T47D (cell line): Measurements from ENCODE around the gene VPS9D1.

ENCODE experiments used
- DNase-seq, 2 experiments: peaks; one replicate each; pipeline versions ENCODE4 v3.0.0 to v3.0.0-alpha.2; 2011 to 2012; ENCODE audit warnings: low read depth in 1 of 2, low spot score in 1 of 2
- JUND ChIP-seq: IDR thresholded peaks from 2 replicates; pipeline ENCODE4 v1.6.1; 2012; ENCODE audit warnings: low read depth
- in situ Hi-C: cut with HindIII; loops from 2 replicates; pipeline ENCODE4 v1.10.0; 2016; ENCODE audit warnings: low sequenced_read_pairs, low pct_unique_long_range_greater_than_20kb

The VPS9D1 gene

DNA sequence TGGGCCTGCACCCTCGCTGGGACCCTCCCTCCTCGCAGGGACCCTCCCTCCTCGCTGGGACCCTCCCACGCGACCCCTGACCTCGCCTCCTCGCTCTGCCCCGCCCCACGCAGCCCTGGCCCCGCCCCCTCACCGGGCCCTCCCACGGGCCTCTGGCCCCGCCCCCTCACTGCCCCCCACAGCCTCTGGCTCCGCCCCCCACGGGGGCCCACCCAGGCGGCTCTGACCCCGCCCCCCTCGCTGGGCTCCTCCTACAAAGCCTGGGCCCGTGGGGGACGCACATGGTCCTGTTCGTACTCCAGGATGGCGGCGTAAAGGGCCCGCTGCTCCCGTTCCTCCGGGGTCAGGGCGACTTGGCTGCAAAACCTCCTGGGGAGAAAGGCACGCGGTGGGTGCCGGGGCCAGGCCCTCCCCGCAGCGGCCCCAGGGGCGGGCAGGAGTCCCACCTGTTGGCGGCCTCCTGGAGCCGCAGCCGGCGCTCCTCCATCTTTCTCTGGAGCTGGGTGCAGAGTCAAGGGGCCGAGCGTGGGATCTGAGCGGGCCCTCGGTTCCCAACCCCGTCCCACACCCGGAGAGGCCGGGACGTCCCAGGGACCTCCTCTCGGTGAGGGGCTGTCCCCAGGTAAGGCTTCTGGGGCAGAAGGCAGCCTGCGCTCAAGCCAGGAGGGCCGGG is 9.0 kb downstream of the VPS9D1 start:
- peak; percentile 90 to 95 for DNase-seq
- TF ChIP-seq JUND, result no peak
- in situ Hi-C loops, result no loop called here

DNA sequence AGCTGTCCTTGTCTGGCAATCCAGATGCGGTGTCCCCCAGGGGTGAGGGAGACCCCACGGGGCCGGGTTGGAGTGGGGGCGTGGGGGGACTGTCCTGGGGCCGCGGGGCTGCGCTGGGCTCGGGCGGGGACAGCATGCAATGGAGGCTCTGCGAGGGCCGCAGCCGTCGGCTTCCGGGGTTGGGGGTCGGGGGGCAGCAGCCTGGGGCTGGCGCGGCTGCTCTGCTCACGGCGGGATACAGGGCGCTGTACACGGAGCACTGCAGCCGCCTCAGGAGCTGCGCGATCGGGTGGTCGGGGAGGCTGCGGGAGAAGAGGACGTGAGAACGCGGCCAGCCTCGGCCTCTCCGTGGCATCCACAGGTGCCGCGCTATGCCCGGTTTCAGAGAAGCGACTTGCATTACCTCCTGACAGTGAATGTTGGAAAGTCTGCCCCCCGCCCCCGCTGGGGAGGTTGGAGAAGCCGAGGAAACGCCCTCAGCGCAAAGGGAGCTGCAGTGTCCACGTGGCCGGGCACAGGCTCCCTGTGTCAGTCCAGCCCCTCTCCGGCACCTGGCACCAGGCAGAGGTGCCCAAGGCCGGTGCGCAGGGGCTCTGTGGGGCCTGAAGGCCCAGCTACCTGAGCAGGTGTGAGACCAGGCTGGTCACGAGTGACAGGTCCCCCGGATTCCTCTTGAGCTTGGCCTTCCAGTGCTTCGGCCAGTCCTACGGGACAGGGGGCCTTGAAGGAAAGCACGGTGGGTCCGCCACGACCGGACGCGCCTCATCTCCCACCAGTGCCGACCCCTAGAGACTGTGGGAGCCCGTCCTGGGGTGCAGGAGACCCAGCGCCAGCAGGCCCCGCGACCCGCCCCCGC is 9.8 kb downstream of the VPS9D1 start:
- no peak for DNase-seq
- in situ Hi-C loops, result no loop called here
- TF ChIP-seq JUND, result no peak

DNA sequence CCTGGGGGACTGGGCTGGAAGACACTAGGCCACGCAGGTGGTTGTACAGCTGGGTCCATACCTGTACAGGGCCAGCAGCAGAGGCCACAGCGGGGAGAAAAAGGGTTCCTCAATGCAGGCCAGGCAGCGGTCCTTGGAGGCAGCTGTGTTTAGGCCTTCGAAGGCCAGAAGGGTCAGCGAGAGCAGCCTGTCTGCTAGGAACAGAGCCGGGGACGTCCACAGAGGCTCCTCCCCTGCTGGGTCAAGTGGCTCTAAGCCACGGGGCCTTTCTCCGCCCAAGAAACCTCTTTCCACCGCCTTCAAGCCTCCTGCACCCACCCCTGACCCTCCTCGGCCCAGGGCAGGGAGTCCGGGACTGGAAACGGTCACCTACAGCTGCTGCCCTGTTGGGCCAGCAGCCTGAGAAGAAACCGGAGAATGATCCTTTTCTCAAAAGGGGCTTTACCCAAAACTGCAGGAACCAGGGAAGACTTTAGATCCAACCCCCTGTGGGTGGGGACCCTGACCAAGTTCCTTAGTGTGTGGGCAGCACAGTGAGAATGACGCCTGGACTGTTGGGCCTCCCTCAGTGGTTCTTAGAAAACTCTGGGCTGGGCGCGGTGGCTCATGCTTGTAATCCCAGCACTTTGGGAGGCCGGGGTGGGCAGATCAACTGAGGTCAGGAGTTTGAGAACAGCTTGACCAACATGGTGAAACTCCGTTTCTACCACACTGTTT is 10.8 kb downstream of the VPS9D1 start:
- no peak for TF ChIP-seq JUND
- in situ Hi-C loops, result no loop called here
- DNase-seq, result no peak

DNA sequence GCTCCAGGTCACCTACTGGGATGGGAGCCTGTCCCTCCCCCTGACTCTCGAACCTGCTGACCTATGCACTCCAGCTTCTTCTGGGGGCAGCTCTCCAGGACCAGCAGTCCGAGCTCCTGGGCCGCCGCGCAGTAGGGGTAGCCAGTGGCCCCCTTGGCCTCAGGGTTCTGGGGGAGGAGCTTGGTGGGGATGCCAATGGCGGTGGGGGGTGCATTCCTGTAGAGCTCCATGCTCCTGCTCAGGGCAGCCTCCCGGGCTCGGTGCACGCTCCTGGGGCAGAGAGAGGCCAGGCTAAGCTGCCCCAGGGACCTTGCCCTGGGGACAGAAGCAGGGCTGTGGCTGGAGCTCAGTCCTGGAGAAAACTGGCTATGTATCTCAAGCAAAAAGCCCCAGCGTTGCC is 11.5 kb downstream of the VPS9D1 start:
- in situ Hi-C loops, result no loop called here

DNA sequence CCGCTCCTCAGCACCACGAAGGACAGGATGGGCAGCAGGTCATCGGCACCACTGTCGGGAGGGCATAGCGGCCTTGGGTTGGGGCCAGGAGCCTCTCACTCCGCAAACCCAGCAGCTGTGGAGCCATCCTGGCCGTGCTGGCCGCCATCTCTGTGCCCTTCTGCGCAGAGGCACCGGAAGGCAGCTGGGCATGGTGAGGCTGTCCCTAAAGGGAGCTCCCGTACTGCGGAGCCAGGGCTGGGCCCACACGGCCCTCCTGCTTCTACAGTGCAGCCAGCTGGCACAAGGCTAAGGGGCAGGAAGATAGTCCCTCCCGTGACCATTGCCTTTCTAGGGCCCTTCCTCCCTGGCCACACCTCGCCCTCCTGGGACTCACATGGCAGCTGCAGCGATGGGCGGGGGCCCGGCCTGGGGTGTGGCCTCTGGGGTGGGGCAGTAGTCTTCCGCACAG is 12.2 kb downstream of the VPS9D1 start:
- DNase-seq, result no peak
- in situ Hi-C loops, result no loop called here
- TF ChIP-seq JUND, result no peak

More for the DNA sequence above, 11.5 kb downstream of the VPS9D1 start:
- TF ChIP-seq JUND, result no peak
- no peak for DNase-seq

DNA sequence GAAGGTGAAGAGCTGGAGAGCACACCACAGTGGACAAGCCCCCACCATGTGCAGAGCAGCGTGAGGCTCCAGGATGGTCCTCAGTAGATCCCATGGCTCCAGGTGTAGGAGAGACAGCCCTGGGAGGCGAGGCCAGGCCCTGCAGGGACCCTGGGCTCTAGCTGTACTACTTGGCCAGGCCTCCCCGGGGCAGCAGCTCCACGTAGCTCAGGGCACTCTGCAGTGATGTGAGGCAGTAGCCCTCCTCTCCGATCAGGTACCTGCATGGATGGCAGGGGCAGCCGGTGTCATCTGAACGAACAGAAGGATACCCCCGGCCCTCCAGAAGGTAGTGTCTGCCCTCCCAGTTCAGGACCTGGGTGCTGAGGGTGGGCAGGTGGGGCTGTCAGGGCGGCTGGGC is 13.0 kb downstream of the VPS9D1 start:
- in situ Hi-C loops, result no loop called here
- TF ChIP-seq JUND, result no peak
- DNase-seq, result no peak

DNA sequence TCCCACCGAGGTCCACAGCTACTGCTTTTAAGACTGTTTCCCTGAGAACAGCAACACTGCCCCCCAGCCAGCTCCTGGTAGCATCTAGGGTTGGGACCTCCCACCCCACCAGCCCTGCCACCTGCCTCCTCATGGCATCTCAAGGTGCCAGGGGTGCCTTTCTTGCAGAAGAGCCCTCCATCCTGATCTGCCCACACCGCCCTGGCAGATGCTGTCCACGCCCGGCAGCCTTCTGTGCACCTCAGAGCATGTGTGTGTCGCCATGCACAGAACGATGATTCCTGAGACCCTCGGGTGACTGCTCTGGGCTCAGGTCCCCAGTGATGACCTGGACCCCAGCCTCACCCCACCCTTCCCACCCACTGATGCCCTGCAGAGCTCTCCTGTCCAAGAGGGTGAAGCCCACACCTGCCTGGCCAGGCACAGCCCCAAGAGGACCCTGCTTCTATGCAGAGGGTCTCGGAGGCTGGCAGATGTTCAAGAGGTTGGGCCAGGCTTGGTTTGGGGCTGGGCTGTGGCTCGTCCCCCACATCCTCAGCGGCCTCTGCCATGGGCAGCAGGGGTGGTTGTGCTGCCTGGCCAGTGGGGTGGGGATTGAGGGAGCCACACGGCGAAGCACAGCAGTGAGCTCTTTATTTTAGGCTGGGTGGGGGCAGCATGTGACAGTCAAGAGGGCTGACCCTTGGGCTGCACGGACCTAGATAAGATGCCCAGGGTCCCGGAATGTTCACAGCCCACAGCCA is 14.0 kb downstream of the VPS9D1 start:
- no peak for DNase-seq
- in situ Hi-C loops, result no loop called here
- TF ChIP-seq JUND, result no peak

DNA sequence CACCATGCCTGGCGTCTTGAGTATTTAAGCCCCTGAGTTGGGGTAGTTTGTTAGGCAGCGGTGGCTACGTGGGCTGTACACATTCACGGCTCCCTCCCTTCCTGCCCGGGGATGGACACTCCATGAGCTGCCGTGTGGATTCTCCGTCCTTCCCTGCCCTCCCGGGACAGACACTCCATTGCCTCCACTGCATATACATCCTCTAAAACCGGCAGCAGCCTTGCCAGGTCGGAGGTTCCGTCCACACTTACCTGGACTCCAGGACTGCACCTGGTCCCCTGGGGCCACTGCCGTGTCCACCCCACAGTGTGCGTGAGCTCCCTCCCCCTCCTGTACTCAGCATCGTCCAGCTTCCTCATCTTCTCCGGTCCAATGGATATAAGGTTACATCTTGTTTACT is 15.7 kb downstream of the VPS9D1 start:
- in situ Hi-C loops, result no loop called here
- TF ChIP-seq JUND, result no peak

DNA sequence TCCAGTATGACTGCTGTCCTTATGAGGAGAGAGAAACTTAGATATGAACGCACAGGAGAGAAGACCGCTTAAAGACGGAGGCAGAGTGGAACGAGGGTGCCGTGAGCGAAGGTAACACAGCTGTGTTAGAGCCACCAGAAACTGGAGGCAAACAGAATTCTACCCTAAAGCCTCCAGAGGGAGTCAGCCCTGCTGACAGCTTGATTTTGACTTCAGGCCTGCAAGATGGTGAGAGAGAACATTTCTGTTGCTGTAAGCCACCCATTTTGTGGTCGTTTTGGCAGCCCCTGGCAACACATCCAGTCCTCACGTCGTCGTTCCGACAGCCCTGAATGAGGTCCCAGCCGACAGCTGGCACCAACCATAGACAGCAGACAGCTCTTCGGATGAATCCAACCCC is 16.4 kb downstream of the VPS9D1 start:
- in situ Hi-C loops, result no loop called here
- TF ChIP-seq JUND, result no peak
- DNase-seq, result no peak

More for the DNA sequence above, 15.7 kb downstream of the VPS9D1 start:
- no peak for DNase-seq

DNA sequence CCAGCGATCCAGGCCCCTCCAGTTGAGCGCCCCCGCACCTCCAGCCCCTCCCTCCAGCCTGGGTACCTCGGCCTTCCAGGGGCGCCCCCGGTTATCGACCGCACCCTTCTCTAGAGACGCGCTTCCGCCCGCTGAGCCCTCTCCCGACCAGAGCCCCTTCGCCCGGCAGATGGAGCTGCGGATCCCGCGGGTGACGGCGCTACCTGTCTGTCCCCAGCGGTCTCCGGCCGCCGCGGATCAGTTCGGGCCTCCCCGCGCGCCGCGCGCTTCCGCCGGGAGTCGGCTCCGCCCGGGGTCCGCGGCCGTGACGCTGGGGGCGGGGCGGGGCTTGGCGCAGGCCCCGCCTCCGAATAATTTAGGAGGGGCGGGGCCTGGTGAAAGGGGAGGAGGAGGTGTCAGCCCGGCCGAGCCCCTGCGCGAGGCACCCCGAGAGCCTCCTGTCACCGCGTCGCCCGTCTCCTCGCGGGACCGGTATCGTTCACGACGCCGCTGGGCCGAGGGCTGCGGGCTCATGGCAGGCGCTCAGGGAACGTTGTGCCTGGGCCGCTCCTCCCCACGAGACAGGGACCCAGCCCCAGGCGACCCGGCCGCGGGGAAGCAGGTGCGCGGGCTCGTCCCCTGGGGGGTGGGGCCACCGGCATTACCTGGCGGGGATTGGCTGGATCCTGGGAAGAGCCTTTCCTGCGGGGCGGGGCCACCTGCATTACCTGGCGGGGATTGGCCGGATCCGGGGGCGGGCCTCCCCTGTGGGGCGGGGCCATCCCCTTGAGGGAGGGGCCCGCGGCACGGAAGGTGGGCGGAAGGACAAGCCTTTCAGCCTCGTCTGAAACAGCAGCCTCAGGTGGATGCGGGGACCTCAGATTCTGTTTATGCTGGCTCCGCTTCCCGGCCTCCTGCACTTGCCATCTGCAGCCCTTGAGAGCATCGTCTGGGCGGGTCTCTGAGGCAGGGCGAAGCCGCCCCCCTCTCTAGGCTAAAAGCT is 19.0 kb downstream of the VPS9D1 start, which contains the start of gene SPATA2L:
TSS of gene SPATA2L (minus strand) at position 281 of the 982 bp plus-strand sequence. CDS start 473 bp downstream, outside the sequence.
- TF ChIP-seq JUND, result no peak
- DNase-seq, result peak; percentile 96 to 99
- in situ Hi-C loops, result no loop called here
